ENCODE results near the gene NPTN.

The NPTN gene

GRCh38 chr15:73596174-73596573 lies 37.0 kb downstream of the NPTN start:
- no peak overlapping the region for H3K4me3 ChIP-seq (ENCODE audit: low read depth, low read length)
- no peak for TF ChIP-seq CTCF (IDR thresholded peaks at IDR 0.05; ENCODE audit: borderline replicate concordance, insufficient read depth, low read depth, low read length)

GRCh38 chr15:73594109-73594508 lies 39.1 kb downstream of the NPTN start:
- H3K4me3 ChIP-seq (ENCODE audit: low read depth, low read length) = no peak overlapping the region
- no peak for TF ChIP-seq CTCF (IDR thresholded peaks at IDR 0.05; ENCODE audit: borderline replicate concordance, insufficient read depth, low read depth, low read length)

DNA sequence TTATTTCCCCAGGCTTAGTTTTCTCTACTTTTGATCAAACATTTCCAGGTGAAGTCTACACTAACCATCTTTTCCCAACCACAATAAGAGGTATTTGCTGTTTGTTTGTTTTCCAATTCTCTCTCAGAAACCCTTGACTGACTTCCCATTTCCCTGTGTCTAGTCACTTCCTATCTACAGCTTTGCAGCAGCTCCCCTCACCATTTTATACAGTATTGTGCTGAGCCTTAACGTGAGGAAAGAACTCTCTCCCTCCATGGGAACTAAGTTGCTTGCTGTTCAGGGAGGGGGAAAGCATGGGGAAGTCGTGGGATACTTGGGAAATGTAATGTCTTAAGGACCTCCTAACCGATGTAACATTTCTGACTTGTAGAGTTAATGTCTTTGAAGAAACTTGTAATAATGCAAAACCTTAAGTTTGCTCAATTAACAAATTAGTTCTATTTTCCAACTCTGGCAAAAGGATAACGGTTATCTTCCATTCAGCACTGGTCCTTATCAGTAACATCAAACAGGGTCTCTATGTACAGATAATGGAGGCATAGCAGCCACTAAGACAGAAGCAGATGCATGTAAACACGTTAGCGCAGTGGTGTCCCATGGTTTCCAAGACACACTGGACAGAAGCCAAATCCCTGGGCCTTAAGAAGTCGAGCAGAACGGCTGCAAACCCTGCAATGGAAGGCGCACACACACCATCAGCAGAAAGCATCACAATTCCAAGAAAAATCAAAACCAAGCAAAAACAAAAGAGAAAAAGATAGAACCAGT lies 39.7 kb downstream of the NPTN start:
- TF ChIP-seq CTCF (IDR thresholded peaks at IDR 0.05; ENCODE audit: borderline replicate concordance, insufficient read depth, low read depth, low read length) = no peak
- no peak overlapping the region for H3K4me3 ChIP-seq (ENCODE audit: low read depth, low read length)

GRCh38 chr15:73590263-73590662 lies 42.9 kb downstream of the NPTN start:
- no peak overlapping the region for H3K4me3 ChIP-seq (ENCODE audit: low read depth, low read length)
- TF ChIP-seq CTCF (IDR thresholded peaks at IDR 0.05; ENCODE audit: borderline replicate concordance, insufficient read depth, low read depth, low read length) = no peak

DNA sequence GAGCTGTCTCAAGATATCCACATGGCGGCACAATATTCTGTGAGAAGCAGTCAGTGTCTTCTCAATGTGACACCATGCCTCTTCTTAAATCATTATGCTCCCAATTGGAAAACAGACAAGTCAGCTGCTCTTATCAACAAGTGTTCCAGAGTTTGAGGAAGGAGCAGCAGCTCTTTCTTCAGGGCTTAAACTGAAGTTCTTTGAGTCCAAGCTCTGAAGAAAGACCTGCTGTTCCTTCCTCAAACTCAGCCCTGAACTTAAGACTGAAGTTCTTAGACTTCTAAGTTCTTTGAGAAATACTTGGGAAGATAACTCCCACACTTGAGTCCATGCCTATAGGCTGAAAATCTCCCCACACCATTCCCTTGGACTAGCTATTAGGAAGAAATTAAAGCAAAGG lies 43.4 kb downstream of the NPTN start:
- H3K4me3 ChIP-seq (ENCODE audit: low read depth, low read length) = no peak overlapping the region
- no peak for TF ChIP-seq CTCF (IDR thresholded peaks at IDR 0.05; ENCODE audit: borderline replicate concordance, insufficient read depth, low read depth, low read length)

DNA sequence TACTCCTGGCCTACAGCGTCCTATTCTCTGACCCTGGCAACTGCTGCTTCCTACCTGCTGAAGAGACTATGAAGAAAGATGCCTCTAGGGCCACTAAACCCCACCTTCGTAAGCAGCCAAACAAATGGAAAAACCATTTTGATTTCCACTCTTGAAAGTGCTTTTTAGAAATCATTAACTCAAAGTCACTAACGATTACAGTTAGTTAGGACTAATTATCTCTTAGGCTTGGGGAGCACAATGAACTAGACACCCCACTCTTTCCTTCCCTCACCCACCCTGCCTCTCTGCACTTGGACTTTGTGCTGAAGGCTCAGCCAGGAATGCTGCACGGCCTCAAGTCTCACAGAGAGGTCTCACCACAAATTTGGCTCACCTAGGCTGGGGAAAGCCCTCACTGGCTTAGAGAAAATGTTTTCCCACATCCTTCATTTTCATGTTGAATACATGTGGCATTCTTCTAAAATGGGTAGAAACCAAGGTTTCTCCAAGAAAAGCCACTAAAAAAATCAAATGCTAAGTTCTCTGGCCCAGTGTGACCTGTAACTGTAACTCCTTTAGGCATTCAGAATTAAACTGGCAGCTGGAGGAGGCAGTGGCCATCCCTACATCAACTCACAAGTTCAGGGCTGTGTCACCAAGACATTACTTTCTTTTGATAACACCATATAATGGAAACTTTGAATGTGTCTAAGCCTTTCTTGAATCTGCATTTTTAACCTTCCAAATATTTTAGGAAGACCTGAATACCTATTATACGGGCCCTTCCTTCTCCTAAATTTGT lies 47.1 kb downstream of the NPTN start:
- H3K4me3 ChIP-seq (ENCODE audit: low read depth, low read length) = no peak overlapping the region

More for the DNA sequence above, 47.1 kb downstream of the NPTN start:
- TF ChIP-seq CTCF (IDR thresholded peaks at IDR 0.05; ENCODE audit: borderline replicate concordance, insufficient read depth, low read depth, low read length) = no peak
